Measurements from ENCODE around the gene COG5. TPM values are rescaled to one million over a fixed set of nuclear protein-coding genes. Genes with fewer than 3 reads are reported as not detected.

COG5 gene
- total and polyA plus RNA-seq, 2 of the 4 experiments (the other 2 are of a cell fraction) = 18.5 to 27.4 TPM

- no peak overlapping the region for H2AK9ac ChIP-seq (replicated peaks; ENCODE audit: low read depth, low read length, poor library complexity)
- no peak for DNase-seq
Observed at GRCh38 chr7:107332488-107333269, 231.0 kb downstream of the COG5 start.

More at GRCh38 chr7:107332488-107333269, 231.0 kb downstream of the COG5 start:
- ATAC-seq (ENCODE audit: low read depth) = no peak
- no peak overlapping the region for H3K4me3 ChIP-seq (ENCODE audit: insufficient read depth, low read depth, low read length)
- H2BK20ac ChIP-seq (ENCODE audit: low read depth, low read length) = no peak overlapping the region
- H4K91ac ChIP-seq (ENCODE audit: insufficient read depth, low read depth, low read length) = no peak overlapping the region
- TF ChIP-seq POLR2A (IDR thresholded peaks at IDR 0.05; ENCODE audit: low read depth, low read length) (no peak), RFX5 (IDR thresholded peaks at IDR 0.05; ENCODE audit: low read depth, low read length) (no peak), BHLHE40 (IDR thresholded peaks at IDR 0.05; ENCODE audit: low read depth, low read length) (no peak), RCOR1 (IDR thresholded peaks at IDR 0.05; ENCODE audit: insufficient replicate concordance, low read length) (no peak), USF2 (IDR thresholded peaks at IDR 0.05; ENCODE audit: low read depth, low read length) (no peak)
- no peak overlapping the region for H3K56ac ChIP-seq (ENCODE audit: extremely low read depth, insufficient read depth, low read length)
- ChIA-PET CTCF (no interaction called here), POLR2A (ENCODE audit: unreplicated experiment) (no interaction called here)
- no peak overlapping the region for H4K8ac ChIP-seq (ENCODE audit: low read depth in 2 of 2, low read length in 2 of 2)
- no peak overlapping the region for H3K27ac ChIP-seq (ENCODE audit: insufficient read depth, low read length)
- H3K9ac ChIP-seq (ENCODE audit: low read depth, low read length) = no peak overlapping the region
- no peaks in the 10 kb centered on the region for H3K9me1 ChIP-seq (ENCODE audit: insufficient read depth, low read length)
- 83% methylated on average over 2 of the region's 4 CpGs; no CpG with 5 or more reads in 1 of the 2 experiments for WGBS, 2 experiments (ENCODE audit: extremely low coverage in 2 of 2, insufficient read length in 1 of 2)
- H3K14ac ChIP-seq (replicated peaks; ENCODE audit: low read depth, low read length) = no peak overlapping the region
- no peaks in the 10 kb centered on the region for H3K4me1 ChIP-seq (ENCODE audit: control insufficient read depth, insufficient read depth, low read length)
- no peak overlapping the region for H4K5ac ChIP-seq (ENCODE audit: low read depth, low read length)
- BruUV-seq (replicated peaks) = no TSS peak
- no peak overlapping the region for H3K4ac ChIP-seq (ENCODE audit: low read depth, low read length)
- in situ Hi-C loops (cut with MboI; ENCODE audit: low sequenced_read_pairs) (no loop called here), intact Hi-C loops (cut with micrococcal nuclease) (no loop called here), dilution Hi-C loops (cut with HindIII; ENCODE audit: low sequenced_read_pairs, unreplicated experiment) (no loop called here)
- H2BK120ac ChIP-seq (ENCODE audit: low read depth, low read length) = no peak overlapping the region
- no peak overlapping the region for H2AK5ac ChIP-seq (ENCODE audit: low read depth, low read length)
- H2AFZ ChIP-seq (replicated peaks; ENCODE audit: low read length, poor library complexity) = no peak overlapping the region
- H3K79me1 ChIP-seq (ENCODE audit: low read depth in 1 of 2, low read length in 2 of 2) = no peaks in the 10 kb centered on the region; a peak in 1 of 4 replicates
- H3K9me3 ChIP-seq (ENCODE audit: control insufficient read depth, insufficient read depth, low read length) = no peaks in the 10 kb centered on the region
- no peak overlapping the region for H2BK15ac ChIP-seq (ENCODE audit: low read depth, low read length)
- no peaks in the 10 kb centered on the region for H3K36me3 ChIP-seq (ENCODE audit: control insufficient read depth, insufficient read depth, low read length)
- H3K18ac ChIP-seq (ENCODE audit: low read depth, low read length) = no peak overlapping the region
- no peaks in the 10 kb centered on the region for H4K20me1 ChIP-seq (ENCODE audit: insufficient read depth, low read length)
- H3K4me2 ChIP-seq (ENCODE audit: low read depth, low read length) = no peak overlapping the region
- no peak overlapping the region for H3K23ac ChIP-seq (ENCODE audit: low read depth, low read length)
- no peak overlapping the region for H2BK5ac ChIP-seq (ENCODE audit: low read depth, low read length, poor library complexity, severe bottlenecking)
- no peaks in the 10 kb centered on the region for H3K27me3 ChIP-seq (ENCODE audit: control insufficient read depth, insufficient read depth, low read length)

Measured in IMR-90 (cell line).